ENCODE data around the gene TMEM14A.

Gene TMEM14A

DNA sequence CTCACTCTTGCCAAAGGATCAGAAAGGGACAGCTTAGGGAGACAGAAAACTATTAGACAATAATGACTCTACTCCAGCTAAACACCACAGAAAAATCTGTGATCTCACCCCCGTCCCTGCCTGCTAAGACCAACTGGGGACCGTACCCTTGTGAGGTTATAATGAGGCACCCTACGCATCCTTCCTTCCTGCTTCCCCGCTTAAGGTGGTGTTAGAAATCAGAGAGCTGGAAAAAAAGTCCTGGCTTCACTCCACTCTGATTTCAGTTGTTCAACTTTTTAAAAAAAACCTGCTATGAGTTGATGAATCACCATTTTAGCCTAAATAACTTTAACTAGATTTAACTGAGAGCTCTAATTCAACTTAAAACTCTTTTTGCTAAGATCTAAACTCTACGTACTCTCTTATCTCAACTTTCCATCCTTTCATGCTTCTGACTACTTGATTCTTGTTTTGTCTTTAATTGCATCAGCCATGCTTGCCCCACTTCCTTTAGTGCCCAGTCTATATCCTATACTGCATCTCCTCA lies 35.8 kb upstream of the TMEM14A start:
- H3K4me3 ChIP-seq (ENCODE audit: severe bottlenecking) = no peak overlapping the region
- H3K27me3 ChIP-seq (ENCODE audit: insufficient read depth, poor library complexity, severe bottlenecking) = no peaks in the 10 kb centered on the region
- no peak overlapping the region for H3K27ac ChIP-seq (ENCODE audit: poor library complexity, severe bottlenecking)
- TF ChIP-seq, protein P1, sequence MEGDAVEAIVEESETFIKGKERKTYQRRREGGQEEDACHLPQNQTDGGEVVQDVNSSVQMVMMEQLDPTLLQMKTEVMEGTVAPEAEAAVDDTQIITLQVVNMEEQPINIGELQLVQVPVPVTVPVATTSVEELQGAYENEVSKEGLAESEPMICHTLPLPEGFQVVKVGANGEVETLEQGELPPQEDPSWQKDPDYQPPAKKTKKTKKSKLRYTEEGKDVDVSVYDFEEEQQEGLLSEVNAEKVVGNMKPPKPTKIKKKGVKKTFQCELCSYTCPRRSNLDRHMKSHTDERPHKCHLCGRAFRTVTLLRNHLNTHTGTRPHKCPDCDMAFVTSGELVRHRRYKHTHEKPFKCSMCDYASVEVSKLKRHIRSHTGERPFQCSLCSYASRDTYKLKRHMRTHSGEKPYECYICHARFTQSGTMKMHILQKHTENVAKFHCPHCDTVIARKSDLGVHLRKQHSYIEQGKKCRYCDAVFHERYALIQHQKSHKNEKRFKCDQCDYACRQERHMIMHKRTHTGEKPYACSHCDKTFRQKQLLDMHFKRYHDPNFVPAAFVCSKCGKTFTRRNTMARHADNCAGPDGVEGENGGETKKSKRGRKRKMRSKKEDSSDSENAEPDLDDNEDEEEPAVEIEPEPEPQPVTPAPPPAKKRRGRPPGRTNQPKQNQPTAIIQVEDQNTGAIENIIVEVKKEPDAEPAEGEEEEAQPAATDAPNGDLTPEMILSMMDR (IDR thresholded peaks at IDR 0.05; ENCODE audit: poor library complexity, severe bottlenecking) = no peak
- H3K4me1 ChIP-seq (ENCODE audit: insufficient read depth, poor library complexity, severe bottlenecking) = no peaks in the 10 kb centered on the region
- ATAC-seq (ENCODE audit: low read depth) = no peak
- DNase-seq (ENCODE audit: low spot score) = no peak
- H3K9me3 ChIP-seq (ENCODE audit: severe bottlenecking) = no peaks in the 10 kb centered on the region
- H3K36me3 ChIP-seq (ENCODE audit: low read depth) = no peaks in the 10 kb centered on the region

DNA sequence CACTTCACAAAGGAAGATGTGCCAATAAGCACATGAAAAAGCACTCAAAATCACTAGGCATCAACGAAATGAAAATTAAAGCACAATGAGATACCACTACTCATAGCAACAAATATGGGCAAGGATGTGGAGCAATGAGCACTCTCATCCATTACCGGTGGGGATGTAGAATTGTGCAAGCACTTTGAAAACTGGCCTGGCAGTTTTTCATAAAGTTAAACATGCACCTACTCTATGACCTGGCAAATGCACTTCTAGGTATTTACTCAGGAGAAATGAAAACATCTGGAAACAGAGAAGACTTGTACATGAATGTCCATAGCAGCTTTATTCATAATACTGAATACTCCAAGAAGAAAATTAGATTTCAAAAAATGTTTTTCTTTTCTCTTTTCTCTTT lies 34.1 kb upstream of the TMEM14A start:
- Histone ChIP-seq H3K4me1 (ENCODE audit: insufficient read depth, poor library complexity, severe bottlenecking) (no peaks in the 10 kb centered on the region), H3K27me3 (ENCODE audit: insufficient read depth, poor library complexity, severe bottlenecking) (no peaks in the 10 kb centered on the region), H3K27ac (ENCODE audit: poor library complexity, severe bottlenecking) (no peak overlapping the region), H3K36me3 (ENCODE audit: low read depth) (no peaks in the 10 kb centered on the region), H3K4me3 (ENCODE audit: severe bottlenecking) (no peak overlapping the region), H3K9me3 (ENCODE audit: severe bottlenecking) (no peaks in the 10 kb centered on the region)
- ATAC-seq (ENCODE audit: low read depth) = no peak
- TF ChIP-seq, protein P1 (IDR thresholded peaks at IDR 0.05; ENCODE audit: poor library complexity, severe bottlenecking) = no peak
- no peak for DNase-seq (ENCODE audit: low spot score)

DNA sequence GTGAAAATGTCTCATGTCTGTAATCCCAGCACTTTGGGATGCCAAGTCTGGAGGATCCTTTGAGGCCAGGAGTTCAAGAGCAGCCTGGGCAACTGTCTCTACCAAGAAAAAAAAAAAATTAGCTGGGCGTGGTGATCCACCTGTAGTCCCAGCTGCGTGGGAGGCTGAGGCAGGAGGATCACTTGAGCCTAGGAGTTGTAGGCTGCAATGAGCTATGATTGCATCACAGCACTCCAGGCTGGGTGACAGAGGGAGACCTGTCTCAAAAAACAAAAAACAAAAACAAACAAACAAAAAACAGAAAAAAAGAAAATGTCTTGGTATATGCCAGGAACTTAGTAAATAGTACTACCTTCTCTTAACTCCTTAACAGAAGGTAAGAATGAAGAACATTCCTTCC lies 31.4 kb upstream of the TMEM14A start:
- no peak for DNase-seq (ENCODE audit: low spot score)
- Histone ChIP-seq H3K27me3 (ENCODE audit: insufficient read depth, poor library complexity, severe bottlenecking) (no peaks in the 10 kb centered on the region), H3K4me3 (ENCODE audit: severe bottlenecking) (no peak overlapping the region), H3K9me3 (ENCODE audit: severe bottlenecking) (no peaks in the 10 kb centered on the region), H3K36me3 (ENCODE audit: low read depth) (no peaks in the 10 kb centered on the region), H3K27ac (ENCODE audit: poor library complexity, severe bottlenecking) (no peak overlapping the region), H3K4me1 (ENCODE audit: insufficient read depth, poor library complexity, severe bottlenecking) (no peaks in the 10 kb centered on the region)
- TF ChIP-seq, protein P1 (IDR thresholded peaks at IDR 0.05; ENCODE audit: poor library complexity, severe bottlenecking) = no peak
- no peak for ATAC-seq (ENCODE audit: low read depth)

DNA sequence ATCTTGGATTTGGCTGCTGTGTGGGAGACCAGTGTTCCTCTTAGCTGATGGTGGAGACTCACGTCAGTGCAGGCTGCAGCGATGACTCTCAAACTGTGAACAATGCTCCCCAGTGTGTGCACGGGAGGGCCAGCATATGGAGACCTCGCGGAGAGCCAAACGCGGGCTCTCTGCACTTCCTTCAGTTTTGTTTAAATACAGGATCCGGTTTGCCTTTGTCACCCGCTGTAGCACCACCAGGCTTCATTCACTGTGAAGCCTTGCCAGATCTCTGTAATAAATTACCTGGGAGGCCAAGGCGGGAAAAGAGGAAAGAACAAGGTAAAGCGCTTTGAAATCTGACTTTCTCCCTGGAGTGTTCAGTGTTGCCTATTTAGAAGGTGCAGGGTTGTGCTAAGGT lies 30.7 kb upstream of the TMEM14A start:
- DNase-seq (ENCODE audit: low spot score) (no peak), ATAC-seq (ENCODE audit: low read depth) (no peak; the same call in 2 of the 3 replicates)
- no peaks in the 10 kb centered on the region for H3K9me3 ChIP-seq (ENCODE audit: severe bottlenecking)
- H3K4me3 ChIP-seq (ENCODE audit: severe bottlenecking) = no peak overlapping the region
- no peak overlapping the region for H3K27ac ChIP-seq (ENCODE audit: poor library complexity, severe bottlenecking)
- TF ChIP-seq, protein P1 (IDR thresholded peaks at IDR 0.05; ENCODE audit: poor library complexity, severe bottlenecking) = no peak
- H3K4me1 ChIP-seq (ENCODE audit: insufficient read depth, poor library complexity, severe bottlenecking) = no peaks in the 10 kb centered on the region
- no peaks in the 10 kb centered on the region for H3K27me3 ChIP-seq (ENCODE audit: insufficient read depth, poor library complexity, severe bottlenecking)
- no peaks in the 10 kb centered on the region for H3K36me3 ChIP-seq (ENCODE audit: low read depth)

DNA sequence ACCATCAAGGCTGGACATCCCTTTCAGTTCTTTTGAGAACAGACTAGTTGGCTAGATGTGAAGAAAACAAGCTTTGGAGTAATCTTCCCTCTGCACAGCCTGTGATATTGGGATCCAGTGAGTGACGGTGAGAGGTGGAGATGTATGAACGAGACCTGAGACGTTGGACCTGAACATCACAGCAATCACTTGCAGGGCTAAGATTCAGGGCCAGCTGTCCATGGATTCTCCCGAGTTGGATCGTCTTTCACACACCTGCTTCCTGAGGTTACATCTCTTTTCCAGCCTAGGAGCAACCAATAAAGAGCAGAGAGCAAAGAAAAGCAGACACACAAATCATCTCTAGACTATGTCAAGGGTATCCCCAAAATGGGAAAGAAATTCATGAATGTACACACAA lies 30.0 kb upstream of the TMEM14A start:
- ATAC-seq (ENCODE audit: low read depth) = no peak
- H3K27ac ChIP-seq (ENCODE audit: poor library complexity, severe bottlenecking) = no peak overlapping the region
- no peaks in the 10 kb centered on the region for H3K9me3 ChIP-seq (ENCODE audit: severe bottlenecking)

More for the DNA sequence above, 30.0 kb upstream of the TMEM14A start:
- no peaks in the 10 kb centered on the region for H3K4me1 ChIP-seq (ENCODE audit: insufficient read depth, poor library complexity, severe bottlenecking)
- H3K36me3 ChIP-seq (ENCODE audit: low read depth) = no peaks in the 10 kb centered on the region
- no peak for DNase-seq (ENCODE audit: low spot score)
- TF ChIP-seq, protein P1 (IDR thresholded peaks at IDR 0.05; ENCODE audit: poor library complexity, severe bottlenecking) = no peak
- no peak overlapping the region for H3K4me3 ChIP-seq (ENCODE audit: severe bottlenecking)
- H3K27me3 ChIP-seq (ENCODE audit: insufficient read depth, poor library complexity, severe bottlenecking) = no peaks in the 10 kb centered on the region
